Measurements from ENCODE around the gene RAB9A. TPM values are rescaled to one million over a fixed set of nuclear protein-coding genes. Genes with fewer than 3 reads are reported as not detected.

RAB9A gene
- total and polyA plus RNA-seq, 7 donors: 11.8 to 73.5 (median 28.6) TPM

GRCh38 chrX:13687203-13687602 is 1.7 kb upstream of the RAB9A start:
- Histone ChIP-seq H3K36me3 (no peaks in the 10 kb centered on the region), H3K27ac (no peak overlapping the region), H3K4me3 (no peak overlapping the region), H3K9me3 (no peaks in the 10 kb centered on the region), H3K27me3 (peaks cover 0 to 4% (median 0%) of the 10 kb centered on the region in 3 donors), H3K4me1 (peaks cover 0 to 18% (median 10%) of the 10 kb centered on the region in 4 donors)
- WGBS, 2 donors: 74 to 86% methylated on average over 1 of the region's 1 CpG
- intact Hi-C loops (cut with DNase I): no loop called here
- no peak for TF ChIP-seq POLR2A (IDR thresholded peaks at IDR 0.05)
- no peak for TF ChIP-seq POLR2AphosphoS5 (IDR thresholded peaks at IDR 0.05)
- no peak for TF ChIP-seq CTCF (IDR thresholded peaks at IDR 0.05)
- DNase-seq: no peak

- H3K9me3 ChIP-seq: no peaks in the 10 kb centered on the region
- no peak for DNase-seq
- peaks cover 0 to 28% (median 16%) of the 10 kb centered on the region in 4 donors for H3K4me1 ChIP-seq
- peaks cover 0 to 4% (median 0%) of the 10 kb centered on the region in 3 donors for H3K27me3 ChIP-seq
- peak overlapping the region; percentile 66 to 74 (median 69) for H3K4me3 ChIP-seq
- TF ChIP-seq EP300 (IDR thresholded peaks at IDR 0.05) (no peak), POLR2A (IDR thresholded peaks at IDR 0.05) (no peak), CTCF (IDR thresholded peaks at IDR 0.05) (no peak), POLR2AphosphoS5 (IDR thresholded peaks at IDR 0.05) (no peak)
- intact Hi-C loops (cut with DNase I): loop anchor here (2.0 kb wide), 1 partner anchor 46 kb away; the partner anchor contains the start of genes OFD1 and TRAPPC2
- H3K36me3 ChIP-seq: no peaks in the 10 kb centered on the region
- WGBS, 2 donors: 1 to 7% methylated on average over 13 of the region's 13 CpGs
- peak overlapping the region; percentile 91 to 94 (median 93) for H3K27ac ChIP-seq
Measured at GRCh38 chrX:13688384-13688957, 457 bp upstream of the RAB9A start.

GRCh38 chrX:13689741-13690211 is 848 bp downstream of the RAB9A start:
- peaks cover 0 to 4% (median 0%) of the 10 kb centered on the region in 3 donors for H3K27me3 ChIP-seq
- peaks cover 0 to 41% (median 25%) of the 10 kb centered on the region in 4 donors for H3K4me1 ChIP-seq
- intact Hi-C loops (cut with DNase I): loop anchor here (2.0 to 5.0 kb wide), 2 partner anchors 32 to 45 kb away; partner anchors contain the start of genes OFD1 and TRAPPC2
- H3K9me3 ChIP-seq: no peaks in the 10 kb centered on the region
- DNase-seq: no peak
- H3K36me3 ChIP-seq: no peaks in the 10 kb centered on the region
- WGBS, 2 donors: 0% methylated on average over 16 of the region's 16 CpGs
- TF ChIP-seq CTCF (IDR thresholded peaks at IDR 0.05) (no peak), POLR2AphosphoS5 (IDR thresholded peaks at IDR 0.05) (peak in 1 of 4 donors; percentile 14), POLR2A (IDR thresholded peaks at IDR 0.05) (no peak), EP300 (IDR thresholded peaks at IDR 0.05) (no peak)
- peak overlapping the region; percentile 91 to 94 (median 93) for H3K27ac ChIP-seq
- H3K4me3 ChIP-seq: peak overlapping the region; percentile 66 to 74 (median 69)

- intact Hi-C loops (cut with DNase I): loop anchor here (5.0 kb wide), 1 partner anchor 34 kb away; no protein-coding TSS in a partner anchor
- WGBS, 2 donors: 59 to 63% methylated on average over 3 of the region's 3 CpGs
- Histone ChIP-seq H3K27ac (peak overlapping the region in 2 of 4 donors; percentile 91 to 94), H3K4me1 (peaks cover 0 to 44% (median 29%) of the 10 kb centered on the region in 4 donors), H3K36me3 (no peaks in the 10 kb centered on the region), H3K27me3 (peaks cover 0 to 4% (median 0%) of the 10 kb centered on the region in 3 donors), H3K4me3 (peak overlapping the region in 3 of 4 donors; percentile 66 to 74 (median 71)), H3K9me3 (no peaks in the 10 kb centered on the region)
- TF ChIP-seq POLR2A (IDR thresholded peaks at IDR 0.05): no peak
- TF ChIP-seq POLR2AphosphoS5 (IDR thresholded peaks at IDR 0.05): no peak
- no peak for TF ChIP-seq EP300 (IDR thresholded peaks at IDR 0.05)
- TF ChIP-seq CTCF (IDR thresholded peaks at IDR 0.05): no peak
- no peak for DNase-seq
Measured at GRCh38 chrX:13690836-13691235, 1.9 kb downstream of the RAB9A start.

Measured in sigmoid colon (tissue), 7 donors.